ENCODE data around the gene GTF2H4. TPM values are rescaled to one million over a fixed set of nuclear protein-coding genes. Genes with fewer than 3 reads are reported as not detected.
"Not testable (repeated sequence)": the region's sequence is repeated elsewhere in the genome, so short reads cannot be mapped to it uniquely, and the experiment has no call there.

Gene GTF2H4
- 25.6 TPM for polyA plus RNA-seq (2013, experiment 1 of 2; ENCODE audit: insufficient read length)
- 20.0 TPM for polyA plus RNA-seq (2013, experiment 2 of 2; ENCODE audit: insufficient read length)

GRCh38 chr6:30907758-30908591 lies at the start of gene GTF2H4:
TSS of gene GTF2H4 (plus strand) at chr6:30908207.
- DNase-seq, result peak; percentile 99

- DNase-seq, result not testable (repeated sequence)
These were observed 48.3 kb upstream of the GTF2H4 start for GRCh38 chr6:30859726-30860125.

GRCh38 chr6:30861257-30862048 lies 46.6 kb upstream of the GTF2H4 start:
- no peak for DNase-seq

- DNase-seq, result no peak
These were observed 45.7 kb upstream of the GTF2H4 start for GRCh38 chr6:30862156-30862875.

DNA sequence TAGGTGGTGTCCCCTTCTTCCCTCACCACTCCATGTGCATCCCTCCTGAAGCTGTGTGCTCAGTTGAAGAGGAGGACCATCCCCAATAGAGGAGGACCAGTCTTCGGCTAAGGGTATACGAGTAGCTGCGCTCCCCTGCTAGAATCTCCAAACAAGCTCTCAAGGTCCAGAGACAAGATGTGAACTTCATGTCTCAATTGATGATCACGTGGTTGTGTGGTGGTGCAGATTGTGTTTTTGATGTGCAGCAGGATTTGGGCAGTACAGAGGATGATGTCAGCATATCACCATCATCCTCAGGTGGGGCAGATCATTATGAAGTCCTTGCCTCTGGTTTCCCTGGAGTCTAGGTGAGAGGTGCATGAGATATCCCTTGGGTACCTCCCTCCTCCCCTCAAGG lies 43.7 kb upstream of the GTF2H4 start:
- no peak for DNase-seq

DNA sequence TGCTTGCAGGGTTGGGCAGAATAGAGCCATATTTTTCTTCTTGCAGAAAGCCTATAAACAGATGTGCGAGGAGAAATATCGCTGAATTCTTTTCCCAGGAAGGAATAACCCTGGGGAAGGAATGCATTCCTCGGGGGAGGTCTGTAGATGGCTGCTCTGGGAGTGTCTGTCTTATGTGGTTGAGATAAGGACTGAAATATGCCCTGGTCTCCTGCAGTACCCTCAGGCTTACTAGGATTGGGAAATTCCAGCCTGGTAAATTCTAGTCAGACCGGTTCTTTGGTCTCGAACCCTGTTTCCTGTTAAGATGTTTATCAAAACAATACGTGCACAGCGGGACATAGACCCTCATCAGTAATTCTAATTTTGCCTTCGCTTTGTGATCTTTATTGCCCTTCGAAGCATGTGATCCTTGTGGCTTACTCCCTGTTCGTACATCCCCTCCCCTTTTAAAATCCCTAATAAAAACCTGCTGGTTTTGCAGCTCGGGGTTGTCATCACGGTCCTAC lies 38.7 kb upstream of the GTF2H4 start:
- DNase-seq, result peak; percentile 46

DNA sequence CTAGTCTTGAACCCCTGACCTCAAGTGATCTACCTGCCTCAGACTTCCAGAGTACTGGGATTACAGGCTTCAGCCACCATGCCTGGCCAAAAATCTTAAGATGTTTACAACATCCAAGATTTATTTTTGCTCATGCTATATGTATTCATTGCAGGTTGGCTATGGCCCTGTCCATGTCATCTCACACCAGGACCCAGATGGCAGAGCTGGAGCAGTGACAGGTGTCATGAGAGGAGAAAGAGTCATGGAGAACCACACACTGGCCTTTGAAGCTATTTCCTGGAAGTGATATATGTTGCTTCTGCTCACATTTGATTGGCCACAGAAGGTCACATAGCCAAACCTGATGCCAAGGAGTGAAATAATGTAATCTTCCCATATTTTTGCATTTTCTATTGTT lies 37.5 kb upstream of the GTF2H4 start:
- DNase-seq, result no peak

- DNase-seq, result no peak
These were observed 36.3 kb upstream of the GTF2H4 start for GRCh38 chr6:30871592-30872183.

- no peak for DNase-seq
These were observed 34.8 kb upstream of the GTF2H4 start for GRCh38 chr6:30873137-30873640.

DNA sequence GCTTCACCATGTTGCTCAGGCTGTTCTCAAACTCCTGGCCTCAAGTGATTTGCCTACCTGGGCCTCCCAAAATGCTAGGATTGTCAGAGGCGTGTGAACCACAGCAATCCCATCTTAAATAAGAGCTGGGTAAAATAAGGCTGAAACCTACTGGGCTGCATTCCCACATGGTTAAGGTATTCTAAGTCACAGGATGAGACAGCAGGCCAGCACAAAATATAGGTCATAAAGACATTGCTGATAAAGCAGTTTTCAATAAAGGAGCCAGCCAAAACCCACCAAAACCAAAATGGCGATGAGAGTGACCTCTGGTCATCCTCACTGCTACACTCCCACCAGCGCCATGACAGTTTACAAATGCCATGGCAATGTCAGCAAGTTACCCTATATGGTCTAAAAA lies 34.2 kb upstream of the GTF2H4 start:
- DNase-seq, result not testable (repeated sequence)

DNA sequence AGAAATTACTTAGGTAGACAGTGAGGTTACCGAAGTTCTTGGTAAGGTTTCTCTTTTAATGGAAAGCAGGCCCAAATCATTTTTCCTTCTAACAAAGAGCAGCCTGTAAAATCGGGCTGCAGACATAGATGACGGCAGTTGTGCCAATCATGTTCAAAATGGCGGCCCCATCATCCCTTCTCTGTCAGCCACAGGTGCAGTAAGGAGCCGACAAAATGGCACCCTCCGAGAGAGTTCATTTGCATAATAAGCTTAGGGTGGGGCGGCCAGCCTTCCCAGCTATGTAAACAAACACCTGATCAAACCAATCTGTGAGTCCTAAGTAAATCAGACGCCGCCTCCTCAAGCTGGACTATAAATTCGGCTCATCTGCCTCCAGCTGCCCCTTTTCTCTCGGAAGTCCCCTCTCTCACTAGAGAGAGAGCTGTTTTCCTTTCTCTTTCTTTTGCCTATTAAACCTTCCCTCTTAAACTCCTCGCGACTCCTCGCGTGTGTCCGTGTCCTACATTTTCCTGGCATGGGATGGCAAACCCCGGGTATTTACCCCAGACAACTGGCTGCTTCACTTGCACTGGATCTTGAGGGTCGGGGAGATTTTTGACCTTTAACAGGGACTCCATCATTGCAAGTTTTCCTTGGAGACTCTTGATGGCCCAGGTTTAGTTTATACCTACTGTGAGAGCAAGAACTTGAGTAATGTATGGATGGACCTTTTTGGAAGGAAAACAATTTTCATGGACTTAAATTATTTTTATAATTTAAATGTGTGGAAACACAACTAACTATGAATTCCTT lies 32.6 kb upstream of the GTF2H4 start:
- no peak for DNase-seq

DNA sequence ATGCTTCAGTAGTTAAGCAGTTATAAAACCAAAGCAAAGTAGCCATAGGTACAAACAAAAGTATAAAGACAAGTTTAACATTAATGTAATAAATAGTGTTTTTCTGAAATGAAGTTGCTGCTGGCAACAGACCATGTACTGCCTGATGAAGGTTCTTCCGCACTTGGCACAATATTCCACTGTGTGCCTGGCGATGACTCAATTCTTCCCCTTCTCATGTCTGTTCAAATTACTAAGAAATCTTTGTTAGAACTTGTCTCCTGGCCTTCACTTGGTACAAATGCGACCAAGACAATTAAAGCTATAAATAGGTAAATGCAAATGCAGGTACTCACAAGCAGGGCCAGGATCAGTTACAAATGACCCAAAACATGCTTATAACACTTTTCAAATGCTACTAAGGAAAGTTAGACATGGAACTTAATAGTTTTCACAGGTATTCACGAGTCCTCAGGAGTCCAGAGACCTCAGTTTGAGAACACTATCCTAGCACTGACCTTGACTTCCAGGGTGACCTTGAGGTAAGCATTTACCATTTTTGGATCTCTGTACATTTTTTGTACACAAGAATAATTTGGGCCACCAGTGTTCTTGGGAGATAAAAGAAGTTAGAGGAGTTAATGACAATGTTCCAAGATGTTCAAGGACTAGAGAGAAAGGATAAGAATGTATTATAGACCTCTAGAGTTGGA lies 31.8 kb upstream of the GTF2H4 start:
- DNase-seq, result peak; percentile 30

GRCh38 chr6:30877419-30878262 lies 30.4 kb upstream of the GTF2H4 start:
- peak; percentile 91 for DNase-seq

DNA sequence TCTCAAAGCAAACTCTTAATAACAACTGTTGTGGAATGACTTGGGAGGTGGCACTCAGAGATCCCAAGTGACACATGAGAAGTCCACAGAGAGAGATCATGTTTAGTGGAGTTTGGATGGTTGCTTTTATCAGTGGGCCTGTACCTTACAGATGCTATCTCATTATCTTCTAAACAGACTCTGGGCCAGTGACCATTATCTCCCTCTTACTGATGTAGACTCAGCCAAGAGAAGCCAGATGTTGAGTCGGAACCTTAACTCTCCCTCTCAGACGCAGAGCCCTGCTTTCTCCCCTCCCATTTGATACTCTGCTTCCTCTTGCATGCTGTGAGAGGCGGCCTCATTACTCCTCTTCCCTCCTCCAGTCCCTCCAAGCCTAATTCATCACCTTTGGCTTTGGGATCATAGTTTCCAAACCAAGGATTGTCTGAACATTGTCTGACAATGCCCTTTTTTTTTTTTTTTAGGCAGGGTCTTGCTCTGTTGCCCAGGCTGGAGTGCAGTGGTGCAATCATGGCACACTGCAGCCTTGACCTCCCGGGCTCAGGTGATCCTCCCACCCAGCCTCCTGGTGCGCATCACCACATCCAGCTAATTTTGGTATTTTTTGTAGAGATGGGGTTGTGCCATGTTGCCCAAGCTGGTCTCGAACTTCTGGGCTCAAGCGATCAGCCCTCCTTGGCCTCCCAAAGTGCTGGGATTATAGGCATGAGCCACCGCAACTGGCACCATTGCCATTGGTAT lies 28.2 kb upstream of the GTF2H4 start:
- no peak for DNase-seq

DNA sequence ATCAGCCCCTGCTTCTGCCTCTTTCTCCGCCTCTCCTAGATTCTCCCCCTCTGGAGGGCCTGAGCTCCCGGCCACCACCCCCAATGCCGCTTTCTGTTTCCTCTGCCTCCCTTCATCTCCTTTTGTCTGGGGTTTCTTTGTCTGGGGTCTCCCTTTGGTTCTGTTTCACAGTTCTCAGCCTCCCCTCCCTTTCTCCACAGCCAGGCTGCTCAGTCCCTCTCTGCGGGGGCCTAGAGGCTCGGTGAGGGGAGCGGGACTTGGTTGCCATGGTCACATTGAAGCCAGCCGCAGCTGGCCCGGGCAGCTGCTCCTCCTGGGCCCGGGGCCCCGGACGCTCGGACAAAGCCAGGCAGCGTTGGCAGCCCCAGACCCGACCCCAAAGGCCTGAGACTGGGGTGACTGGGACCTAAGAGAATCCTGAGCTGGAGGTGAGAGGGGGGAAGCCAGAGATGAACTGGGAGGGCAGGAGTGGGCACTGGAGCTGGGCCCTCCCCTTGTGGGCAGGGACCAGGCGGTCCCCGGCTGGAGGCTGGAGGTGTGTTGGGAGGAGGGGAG lies 27.2 kb upstream of the GTF2H4 start:
- DNase-seq, result peak; percentile 15

DNA sequence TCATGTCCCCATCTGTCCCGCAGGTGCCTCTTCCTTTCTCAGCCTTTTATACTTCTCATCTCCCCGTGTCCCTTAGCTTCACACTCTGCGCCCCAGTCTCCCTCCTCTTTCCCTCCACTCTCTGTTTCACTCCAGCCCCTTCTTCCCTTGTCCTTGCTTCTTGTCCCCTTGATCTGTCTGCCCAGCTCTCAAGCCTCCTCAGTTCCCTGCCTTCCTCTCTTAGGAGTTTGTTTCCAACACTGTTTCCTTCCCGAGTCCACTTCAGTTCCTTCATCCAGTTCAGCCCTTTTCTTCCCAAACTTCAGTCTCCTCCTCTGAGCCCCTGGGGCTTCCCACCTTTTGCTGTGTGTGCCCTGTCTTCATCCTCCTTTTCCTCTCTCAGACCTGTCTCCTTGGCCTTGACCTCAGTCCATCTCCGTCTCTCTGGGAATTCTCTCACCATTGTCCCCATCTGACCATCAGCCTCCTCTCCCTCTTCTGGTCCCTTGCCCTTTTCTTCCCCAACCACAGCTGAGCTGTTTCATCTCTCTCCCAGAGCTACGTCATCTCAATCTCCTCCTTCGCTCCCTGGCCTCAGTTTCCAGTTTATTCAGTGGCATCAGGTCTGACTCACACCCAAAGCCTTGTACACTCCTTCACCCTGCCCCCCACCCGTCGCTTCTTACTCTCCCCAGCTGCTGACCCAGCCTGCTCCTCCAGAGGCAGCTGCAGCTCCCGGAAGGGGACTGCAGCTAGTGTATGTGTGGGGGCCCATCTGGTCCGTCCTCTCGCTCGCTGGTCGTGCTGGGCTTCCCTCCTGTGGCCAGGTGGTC lies 26.4 kb upstream of the GTF2H4 start:
- peak; percentile 65 for DNase-seq

DNA sequence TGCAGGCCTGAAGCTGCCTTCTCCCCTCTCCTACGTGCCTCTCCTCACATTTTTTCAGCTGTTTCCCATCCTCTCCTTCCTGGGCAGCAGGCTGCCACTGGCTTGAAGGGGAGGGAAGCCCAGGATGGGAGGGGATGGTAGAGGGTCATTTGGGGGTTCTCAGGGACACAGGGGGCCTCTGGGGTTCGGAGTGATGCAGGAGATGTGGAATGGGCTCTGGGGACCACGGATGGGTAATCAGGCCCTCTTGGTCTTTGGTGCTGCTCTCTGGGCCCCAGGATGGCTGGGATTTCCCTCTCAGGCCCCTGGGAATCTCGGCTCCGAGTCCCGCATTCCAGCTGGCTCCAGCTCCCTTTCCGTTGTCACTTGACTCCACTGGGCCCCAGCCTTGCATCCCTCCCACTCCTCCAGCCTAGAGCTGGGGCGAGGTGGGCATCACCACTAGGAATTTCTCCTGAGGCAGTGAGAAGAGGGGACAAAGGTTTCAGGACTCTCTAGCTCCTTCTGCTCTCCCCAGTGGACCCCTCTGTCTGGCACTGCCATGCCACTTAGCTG lies 25.7 kb upstream of the GTF2H4 start:
- DNase-seq, result peak; percentile 51

All from fibroblast of skin of scalp (primary cell).